H1 (cell line): Measurements from ENCODE around the gene ETNK1. TPM values are rescaled to one million over a fixed set of nuclear protein-coding genes. Genes with fewer than 3 reads are reported as not detected.

ENCODE experiments used
- POLR2A ChIP-seq, 2 experiments: IDR thresholded peaks; 1 replicate in 1 of 2; 2 replicates in 1 of 2; pipeline ENCODE4 v1.6.1; 2011; ENCODE audit warnings: low read depth in 2 of 2, low read length in 2 of 2, mild to moderate bottlenecking in 2 of 2; ENCODE audit errors: control extremely low read depth in 1 of 2
- RAD21 ChIP-seq, 2 experiments: IDR thresholded peaks in 1 of 2; conservative IDR thresholded peaks in 1 of 2; 2 replicates each; pipeline ENCODE4 v1.6.1; 2011; ENCODE audit warnings: low read depth in 2 of 2, low read length in 2 of 2, improper control_type of control experiment in 1 of 2, inconsistent platforms in 1 of 2, mild to moderate bottlenecking in 1 of 2, moderate library complexity in 1 of 2
- RBBP5 ChIP-seq: IDR thresholded peaks from 2 replicates; pipeline ENCODE4 v1.7.1; 2012; ENCODE audit warnings: low read depth, mild to moderate bottlenecking, inconsistent platforms, low read length, moderate library complexity, borderline replicate concordance
- SIX5 ChIP-seq: IDR thresholded peaks from 2 replicates; pipeline ENCODE4 v1.6.1; 2011; ENCODE audit warnings: mild to moderate bottlenecking, low read depth, low read length
- TAF1 ChIP-seq: IDR thresholded peaks from 2 replicates; pipeline ENCODE4 v1.6.1; 2011; ENCODE audit warnings: mild to moderate bottlenecking, low read depth, low read length
- YY1 ChIP-seq: IDR thresholded peaks from 2 replicates; pipeline ENCODE4 v1.6.1; 2011; ENCODE audit warnings: low read depth, mild to moderate bottlenecking, low read length
- polyA plus RNA-seq, 7 experiments: library from polyadenylated mRNA; depleted of rRNA in 3 of 7; stranded (reverse) in 5 of 7; unstranded in 2 of 7; fragments of >200 nt in 5 of 7; fragments of 200-250 nt in 2 of 7; gene quantifications; 1 replicate in 5 of 7; 2 replicates in 1 of 7; 4 replicates in 1 of 7; pipeline versions ENCODE4 v1.2.1 to v1.2.3, GENCODE V29; 2011 to 2013; ENCODE audit warnings: missing spikeins in 2 of 7, mixed read lengths in 2 of 7
- total RNA-seq: library from RNA; stranded (reverse); fragmentation: NEBNext Ultra II Directional; extraction: Animal tissue kit (Norgen Biotek cat#: 25700); gene quantifications from 2 replicates; pipeline ENCODE4 v1.2.1, GENCODE V29; 2021
- TF ChIP-seq, protein P1 (sequence below): fragments of 300-600 bp; sonication (generic); IDR thresholded peaks from 2 replicates; pipeline ENCODE4 v1.7.1; 2012; ENCODE audit warnings: low read length, moderate library complexity, mild to moderate bottlenecking, inconsistent platforms; ENCODE audit not compliant: insufficient replicate concordance
- TF ChIP-seq, protein P2 (sequence below), 3 experiments: IDR thresholded peaks; 1 replicate in 2 of 3; 2 replicates in 1 of 3; pipeline versions ENCODE4 v1.5.1 to v1.6.1; 2011; ENCODE audit warnings: low read length in 3 of 3, mild to moderate bottlenecking in 3 of 3, inconsistent platforms in 2 of 3, low read depth in 1 of 3, moderate library complexity in 1 of 3; ENCODE audit not compliant: insufficient read depth in 1 of 3; ENCODE audit errors: control extremely low read depth in 1 of 3

The ETNK1 gene
- total and polyA plus RNA-seq, 2 of the 8 experiments (the other 6 are each of a cell fraction or from before 2014, with no cell fraction given) = 11.6 to 82.7 TPM

DNA sequence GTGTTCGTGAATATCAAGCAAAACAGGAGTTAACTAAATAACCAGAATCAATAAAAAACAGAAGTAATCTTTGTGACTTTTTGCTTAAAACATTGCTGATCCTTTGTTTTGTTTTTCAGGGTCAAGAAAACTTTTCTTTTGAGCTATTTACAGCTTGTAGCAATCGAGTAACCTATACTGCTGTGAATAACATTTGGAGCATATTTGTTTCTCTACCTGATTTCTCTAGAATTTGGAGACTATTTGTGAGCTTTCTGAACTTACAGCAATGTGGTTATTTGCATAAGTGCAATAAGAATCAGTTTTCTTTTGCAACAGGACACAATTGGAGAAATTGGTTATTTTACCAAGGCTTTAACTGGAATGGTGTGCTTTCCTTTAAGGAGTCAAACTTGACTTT lies 7.3 kb upstream of the ETNK1 start (continued):
- TF ChIP-seq, protein P1, sequence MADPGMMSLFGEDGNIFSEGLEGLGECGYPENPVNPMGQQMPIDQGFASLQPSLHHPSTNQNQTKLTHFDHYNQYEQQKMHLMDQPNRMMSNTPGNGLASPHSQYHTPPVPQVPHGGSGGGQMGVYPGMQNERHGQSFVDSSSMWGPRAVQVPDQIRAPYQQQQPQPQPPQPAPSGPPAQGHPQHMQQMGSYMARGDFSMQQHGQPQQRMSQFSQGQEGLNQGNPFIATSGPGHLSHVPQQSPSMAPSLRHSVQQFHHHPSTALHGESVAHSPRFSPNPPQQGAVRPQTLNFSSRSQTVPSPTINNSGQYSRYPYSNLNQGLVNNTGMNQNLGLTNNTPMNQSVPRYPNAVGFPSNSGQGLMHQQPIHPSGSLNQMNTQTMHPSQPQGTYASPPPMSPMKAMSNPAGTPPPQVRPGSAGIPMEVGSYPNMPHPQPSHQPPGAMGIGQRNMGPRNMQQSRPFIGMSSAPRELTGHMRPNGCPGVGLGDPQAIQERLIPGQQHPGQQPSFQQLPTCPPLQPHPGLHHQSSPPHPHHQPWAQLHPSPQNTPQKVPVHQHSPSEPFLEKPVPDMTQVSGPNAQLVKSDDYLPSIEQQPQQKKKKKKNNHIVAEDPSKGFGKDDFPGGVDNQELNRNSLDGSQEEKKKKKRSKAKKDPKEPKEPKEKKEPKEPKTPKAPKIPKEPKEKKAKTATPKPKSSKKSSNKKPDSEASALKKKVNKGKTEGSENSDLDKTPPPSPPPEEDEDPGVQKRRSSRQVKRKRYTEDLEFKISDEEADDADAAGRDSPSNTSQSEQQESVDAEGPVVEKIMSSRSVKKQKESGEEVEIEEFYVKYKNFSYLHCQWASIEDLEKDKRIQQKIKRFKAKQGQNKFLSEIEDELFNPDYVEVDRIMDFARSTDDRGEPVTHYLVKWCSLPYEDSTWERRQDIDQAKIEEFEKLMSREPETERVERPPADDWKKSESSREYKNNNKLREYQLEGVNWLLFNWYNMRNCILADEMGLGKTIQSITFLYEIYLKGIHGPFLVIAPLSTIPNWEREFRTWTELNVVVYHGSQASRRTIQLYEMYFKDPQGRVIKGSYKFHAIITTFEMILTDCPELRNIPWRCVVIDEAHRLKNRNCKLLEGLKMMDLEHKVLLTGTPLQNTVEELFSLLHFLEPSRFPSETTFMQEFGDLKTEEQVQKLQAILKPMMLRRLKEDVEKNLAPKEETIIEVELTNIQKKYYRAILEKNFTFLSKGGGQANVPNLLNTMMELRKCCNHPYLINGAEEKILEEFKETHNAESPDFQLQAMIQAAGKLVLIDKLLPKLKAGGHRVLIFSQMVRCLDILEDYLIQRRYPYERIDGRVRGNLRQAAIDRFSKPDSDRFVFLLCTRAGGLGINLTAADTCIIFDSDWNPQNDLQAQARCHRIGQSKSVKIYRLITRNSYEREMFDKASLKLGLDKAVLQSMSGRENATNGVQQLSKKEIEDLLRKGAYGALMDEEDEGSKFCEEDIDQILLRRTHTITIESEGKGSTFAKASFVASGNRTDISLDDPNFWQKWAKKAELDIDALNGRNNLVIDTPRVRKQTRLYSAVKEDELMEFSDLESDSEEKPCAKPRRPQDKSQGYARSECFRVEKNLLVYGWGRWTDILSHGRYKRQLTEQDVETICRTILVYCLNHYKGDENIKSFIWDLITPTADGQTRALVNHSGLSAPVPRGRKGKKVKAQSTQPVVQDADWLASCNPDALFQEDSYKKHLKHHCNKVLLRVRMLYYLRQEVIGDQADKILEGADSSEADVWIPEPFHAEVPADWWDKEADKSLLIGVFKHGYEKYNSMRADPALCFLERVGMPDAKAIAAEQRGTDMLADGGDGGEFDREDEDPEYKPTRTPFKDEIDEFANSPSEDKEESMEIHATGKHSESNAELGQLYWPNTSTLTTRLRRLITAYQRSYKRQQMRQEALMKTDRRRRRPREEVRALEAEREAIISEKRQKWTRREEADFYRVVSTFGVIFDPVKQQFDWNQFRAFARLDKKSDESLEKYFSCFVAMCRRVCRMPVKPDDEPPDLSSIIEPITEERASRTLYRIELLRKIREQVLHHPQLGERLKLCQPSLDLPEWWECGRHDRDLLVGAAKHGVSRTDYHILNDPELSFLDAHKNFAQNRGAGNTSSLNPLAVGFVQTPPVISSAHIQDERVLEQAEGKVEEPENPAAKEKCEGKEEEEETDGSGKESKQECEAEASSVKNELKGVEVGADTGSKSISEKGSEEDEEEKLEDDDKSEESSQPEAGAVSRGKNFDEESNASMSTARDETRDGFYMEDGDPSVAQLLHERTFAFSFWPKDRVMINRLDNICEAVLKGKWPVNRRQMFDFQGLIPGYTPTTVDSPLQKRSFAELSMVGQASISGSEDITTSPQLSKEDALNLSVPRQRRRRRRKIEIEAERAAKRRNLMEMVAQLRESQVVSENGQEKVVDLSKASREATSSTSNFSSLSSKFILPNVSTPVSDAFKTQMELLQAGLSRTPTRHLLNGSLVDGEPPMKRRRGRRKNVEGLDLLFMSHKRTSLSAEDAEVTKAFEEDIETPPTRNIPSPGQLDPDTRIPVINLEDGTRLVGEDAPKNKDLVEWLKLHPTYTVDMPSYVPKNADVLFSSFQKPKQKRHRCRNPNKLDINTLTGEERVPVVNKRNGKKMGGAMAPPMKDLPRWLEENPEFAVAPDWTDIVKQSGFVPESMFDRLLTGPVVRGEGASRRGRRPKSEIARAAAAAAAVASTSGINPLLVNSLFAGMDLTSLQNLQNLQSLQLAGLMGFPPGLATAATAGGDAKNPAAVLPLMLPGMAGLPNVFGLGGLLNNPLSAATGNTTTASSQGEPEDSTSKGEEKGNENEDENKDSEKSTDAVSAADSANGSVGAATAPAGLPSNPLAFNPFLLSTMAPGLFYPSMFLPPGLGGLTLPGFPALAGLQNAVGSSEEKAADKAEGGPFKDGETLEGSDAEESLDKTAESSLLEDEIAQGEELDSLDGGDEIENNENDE = no peak
- TF ChIP-seq POLR2A (IDR thresholded peaks at IDR 0.05; ENCODE audit: control extremely low read depth in 1 of 2, low read depth in 2 of 2, low read length in 2 of 2) (no peak), TAF1 (no peak), RBBP5 (no peak), RAD21 (IDR thresholded peaks at IDR 0.05 in 1 of 2, conservative IDR thresholded peaks at IDR 0.05 in 1 of 2; ENCODE audit: low read depth in 2 of 2, low read length in 2 of 2) (no peak), SIX5 (no peak), YY1 (no peak)
- TF ChIP-seq, protein P2, sequence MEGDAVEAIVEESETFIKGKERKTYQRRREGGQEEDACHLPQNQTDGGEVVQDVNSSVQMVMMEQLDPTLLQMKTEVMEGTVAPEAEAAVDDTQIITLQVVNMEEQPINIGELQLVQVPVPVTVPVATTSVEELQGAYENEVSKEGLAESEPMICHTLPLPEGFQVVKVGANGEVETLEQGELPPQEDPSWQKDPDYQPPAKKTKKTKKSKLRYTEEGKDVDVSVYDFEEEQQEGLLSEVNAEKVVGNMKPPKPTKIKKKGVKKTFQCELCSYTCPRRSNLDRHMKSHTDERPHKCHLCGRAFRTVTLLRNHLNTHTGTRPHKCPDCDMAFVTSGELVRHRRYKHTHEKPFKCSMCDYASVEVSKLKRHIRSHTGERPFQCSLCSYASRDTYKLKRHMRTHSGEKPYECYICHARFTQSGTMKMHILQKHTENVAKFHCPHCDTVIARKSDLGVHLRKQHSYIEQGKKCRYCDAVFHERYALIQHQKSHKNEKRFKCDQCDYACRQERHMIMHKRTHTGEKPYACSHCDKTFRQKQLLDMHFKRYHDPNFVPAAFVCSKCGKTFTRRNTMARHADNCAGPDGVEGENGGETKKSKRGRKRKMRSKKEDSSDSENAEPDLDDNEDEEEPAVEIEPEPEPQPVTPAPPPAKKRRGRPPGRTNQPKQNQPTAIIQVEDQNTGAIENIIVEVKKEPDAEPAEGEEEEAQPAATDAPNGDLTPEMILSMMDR (IDR thresholded peaks at IDR 0.05; ENCODE audit: control extremely low read depth in 1 of 3, insufficient read depth in 1 of 3, low read depth in 1 of 3, low read length in 3 of 3) = no peak
- TF ChIP-seq, all 59 proteins: peak for 0
